Measurements from ENCODE around the gene MNX1.

MNX1 gene

GRCh38 chr7:157001920-157002818, 8.3 kb downstream of the MNX1 start:
- DNase-seq: no peak

GRCh38 chr7:157000741-157001653, 9.5 kb downstream of the MNX1 start:
- no peak for DNase-seq

DNA sequence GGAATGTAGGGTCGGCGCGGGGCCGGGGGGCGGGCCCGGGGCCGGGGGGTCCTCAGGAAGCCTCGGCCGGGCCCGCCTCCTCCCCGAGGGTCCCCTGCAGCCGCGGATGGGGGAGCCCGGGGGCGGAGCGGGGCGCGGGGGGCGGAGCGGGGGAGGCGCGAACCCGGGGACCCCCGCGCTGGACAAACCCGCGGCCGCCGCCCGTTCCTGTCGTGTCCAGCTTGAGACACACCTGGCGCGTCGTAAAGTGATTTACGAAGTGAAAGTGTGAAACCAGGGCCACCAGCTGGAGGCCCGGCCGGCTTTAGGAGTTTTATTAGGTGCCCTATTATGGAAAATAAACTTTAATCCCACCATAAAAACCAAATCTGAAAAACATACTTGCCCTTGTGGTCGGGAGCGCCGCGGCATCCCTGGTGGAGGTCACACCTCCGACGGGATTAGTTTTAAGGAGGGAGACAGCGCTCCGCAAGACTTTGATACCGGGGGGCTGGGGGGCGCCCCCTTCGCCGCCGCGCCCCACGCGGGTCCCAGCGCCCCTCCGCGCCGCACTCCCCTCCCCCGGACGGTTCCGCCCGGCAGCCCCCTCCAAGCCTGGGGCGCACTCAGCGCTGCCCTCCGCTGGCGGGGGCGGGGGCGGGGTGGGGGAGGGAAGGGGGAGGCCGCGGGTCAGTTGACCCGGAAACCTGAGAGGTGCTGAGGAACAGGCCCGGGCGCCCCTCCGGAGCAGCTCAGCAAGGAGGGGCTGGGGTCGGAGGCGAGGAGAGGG, 10.3 kb downstream of the MNX1 start:
- DNase-seq: no peak

- DNase-seq: no peak
Observed at GRCh38 chr7:156998988-156999957, 11.2 kb downstream of the MNX1 start.

- no peak for DNase-seq
Observed at GRCh38 chr7:156994417-156994816, 16.0 kb downstream of the MNX1 start.

DNA sequence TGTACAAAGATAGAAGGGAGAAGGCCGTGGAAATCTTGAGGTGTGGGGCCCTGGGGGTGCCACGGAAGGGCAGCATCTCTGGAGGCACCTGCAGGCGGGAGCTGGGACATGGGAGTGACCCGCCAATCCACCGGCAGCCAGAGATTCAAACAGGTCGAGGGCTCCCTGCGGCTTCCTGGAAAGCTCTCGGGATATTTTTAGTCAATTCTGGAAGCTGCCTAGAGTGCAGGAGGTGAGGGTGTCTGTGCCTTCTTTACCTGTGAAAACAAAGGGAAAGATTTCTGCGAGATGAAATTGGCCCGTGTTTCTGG, 16.6 kb downstream of the MNX1 start:
- no peak for DNase-seq

- DNase-seq: no peak
Observed at GRCh38 chr7:156993021-156993924, 17.2 kb downstream of the MNX1 start.

- DNase-seq: no peak
Observed at GRCh38 chr7:156989766-156990535, 20.5 kb downstream of the MNX1 start.

DNA sequence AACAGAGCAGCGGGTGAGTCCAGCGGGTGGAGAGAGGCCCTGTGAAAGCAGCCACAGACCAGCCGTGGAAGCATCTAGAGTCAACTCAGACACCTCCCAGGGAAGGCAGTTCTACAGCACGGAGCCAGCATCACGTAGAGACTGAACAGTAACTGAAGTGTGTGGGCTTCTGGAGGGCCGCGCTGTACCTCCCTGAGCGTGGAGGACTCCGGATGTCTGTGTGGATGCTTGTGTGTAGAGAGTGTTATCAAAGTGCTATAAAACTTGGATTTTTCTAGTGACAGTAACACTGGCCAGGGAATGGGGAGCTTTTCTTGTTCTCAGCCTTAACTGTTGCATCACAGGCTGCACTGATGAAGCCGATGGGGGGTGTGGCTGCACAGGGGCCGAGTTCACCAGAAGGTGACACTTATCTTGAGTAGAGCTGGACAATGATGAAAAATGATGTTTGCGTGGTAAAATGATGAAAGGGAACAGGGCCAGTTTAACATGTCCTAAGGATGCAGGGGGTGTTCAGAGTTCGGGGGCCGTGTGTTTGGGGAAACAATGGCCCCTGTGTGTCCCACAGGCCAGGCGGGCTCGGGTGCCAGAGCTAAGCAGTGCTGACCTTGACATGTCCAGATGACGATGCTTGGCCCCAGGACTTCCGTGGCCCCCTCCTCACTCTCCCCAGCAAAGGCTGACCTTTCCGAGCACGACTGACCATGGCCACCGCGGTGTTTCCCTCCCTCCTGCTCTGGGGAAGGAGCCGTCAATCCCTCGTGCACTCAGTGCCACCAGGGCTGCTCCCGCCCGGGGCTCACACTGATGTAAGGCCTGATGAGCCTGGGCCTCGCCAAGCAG, 21.9 kb downstream of the MNX1 start:
- DNase-seq: no peak

DNA sequence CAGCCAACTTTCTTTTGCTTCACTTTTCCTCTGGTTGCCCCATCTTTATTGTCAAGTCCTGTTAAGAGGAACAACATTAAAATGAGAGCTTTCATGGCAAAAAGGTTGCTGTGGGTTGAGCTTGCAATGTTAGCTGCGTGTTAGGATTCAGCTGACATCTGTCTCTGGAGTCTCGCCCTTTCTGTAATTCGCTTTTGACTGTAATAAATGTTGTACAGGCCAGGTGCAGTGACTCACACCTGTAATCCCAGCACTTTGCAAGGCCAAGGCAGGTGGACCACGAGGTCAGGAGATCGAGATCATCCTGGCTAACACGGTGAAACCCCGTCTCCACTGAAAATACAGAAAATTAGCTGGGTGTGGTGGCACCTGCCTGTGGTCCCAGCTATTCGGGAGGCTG, 24.1 kb downstream of the MNX1 start:
- no peak for DNase-seq

- DNase-seq: no peak
Observed at GRCh38 chr7:156985101-156985992, 25.1 kb downstream of the MNX1 start.

DNA sequence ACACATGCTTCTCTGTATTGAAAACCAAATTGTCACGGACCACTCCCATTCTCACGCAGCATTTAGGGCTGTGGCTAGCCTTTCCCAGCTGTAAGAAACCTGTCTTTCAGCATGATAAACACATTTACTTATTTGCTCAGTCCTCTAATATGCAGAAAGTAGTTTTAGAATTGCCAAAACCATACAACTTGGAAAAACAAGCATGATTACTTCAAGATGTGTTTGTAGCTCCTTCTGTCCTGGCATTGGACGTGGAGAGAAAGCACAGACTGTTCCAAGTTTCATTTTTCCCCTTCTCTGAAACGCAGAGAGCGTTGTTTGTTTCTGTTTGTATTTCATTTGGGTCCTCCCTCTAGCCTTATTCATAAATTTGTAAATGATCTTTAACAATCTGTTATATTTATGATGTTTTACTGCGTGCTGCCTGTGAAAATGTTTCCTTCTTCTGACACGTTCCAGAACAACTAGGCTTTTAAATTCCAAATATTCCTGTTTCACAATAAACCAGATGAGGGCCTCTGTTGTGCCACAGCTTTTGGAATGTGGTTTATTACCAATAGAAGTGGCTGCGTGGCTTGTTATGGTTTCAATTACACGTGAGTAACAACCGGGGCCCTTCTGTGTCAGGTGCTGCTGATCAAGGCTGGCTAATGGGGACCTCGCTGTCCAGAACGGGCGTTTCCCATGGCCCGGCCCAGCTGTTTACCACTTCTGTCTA, 26.1 kb downstream of the MNX1 start:
- DNase-seq: no peak

DNA sequence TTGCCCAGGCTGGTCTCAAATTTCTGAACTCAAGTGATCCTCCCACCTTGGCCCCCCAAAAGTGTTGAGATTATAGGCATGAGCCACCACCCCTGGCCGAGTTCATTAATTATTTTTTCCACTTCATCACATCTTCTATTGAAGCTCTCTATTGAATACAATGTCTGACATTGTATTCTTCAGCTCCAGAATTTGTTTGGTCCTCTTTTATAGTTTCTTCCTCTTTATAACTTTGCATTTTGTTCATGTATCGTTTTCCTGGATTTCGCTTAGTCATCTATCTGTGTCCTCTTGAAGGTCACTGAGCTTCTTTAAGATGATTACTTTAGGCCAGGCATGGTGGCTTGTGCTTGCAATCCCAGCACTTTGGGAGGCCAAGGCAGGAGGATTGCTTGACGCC, 30.8 kb downstream of the MNX1 start:
- DNase-seq: no peak

DNA sequence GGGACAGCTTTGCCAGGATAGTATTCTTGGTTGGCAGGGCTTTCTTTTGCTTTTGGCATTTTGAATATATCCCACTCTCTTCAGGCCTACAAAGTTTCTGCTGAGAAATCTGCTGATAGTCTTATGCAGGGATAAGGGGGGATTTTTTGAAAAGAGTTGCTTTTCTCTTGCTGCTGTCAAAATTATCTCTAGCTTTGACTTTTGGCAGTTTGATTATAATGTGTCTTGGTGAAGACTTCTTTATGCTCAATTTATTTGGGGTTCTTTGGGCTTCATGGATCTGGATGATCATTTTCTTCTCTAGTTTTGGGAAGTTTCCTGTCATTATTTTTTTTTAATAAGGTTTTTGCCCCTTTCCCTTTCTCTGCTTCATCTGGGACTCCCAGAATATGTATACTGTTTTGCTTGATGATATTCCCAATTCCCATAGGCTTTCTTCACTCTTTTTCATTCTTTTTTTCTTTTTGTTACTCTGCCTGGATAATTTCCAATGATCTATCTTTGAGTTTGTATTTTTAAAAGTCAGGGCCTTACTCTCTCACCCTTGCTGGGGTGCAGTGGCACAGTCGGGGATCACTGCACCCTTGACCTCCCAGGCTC, 31.4 kb downstream of the MNX1 start:
- no peak for DNase-seq

- DNase-seq: no peak
Observed at GRCh38 chr7:156975620-156976019, 34.8 kb downstream of the MNX1 start.

DNA sequence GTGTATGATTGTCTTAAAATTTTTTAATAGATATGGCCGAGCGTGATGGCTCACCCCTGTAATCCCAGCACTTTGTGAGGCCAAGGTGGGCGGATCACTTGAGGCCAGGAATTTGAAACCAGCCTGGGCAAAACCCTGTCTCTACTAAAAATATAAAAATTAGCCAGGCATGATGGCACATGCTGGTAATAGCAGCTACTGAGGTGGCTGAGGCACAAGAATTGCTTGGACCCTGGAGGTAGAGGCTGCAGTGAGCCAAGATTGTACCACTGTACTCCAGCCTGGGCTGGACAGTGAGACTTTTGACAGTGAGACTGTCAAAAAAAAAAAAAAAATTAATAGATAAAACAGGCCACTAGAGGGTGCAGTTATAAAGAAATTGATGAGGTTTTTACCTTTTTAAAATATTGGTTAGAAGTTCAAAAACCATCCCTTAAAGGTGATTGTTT, 40.5 kb downstream of the MNX1 start:
- no peak for DNase-seq

GRCh38 chr7:156968183-156968582, 42.3 kb downstream of the MNX1 start:
- DNase-seq: no peak

Data from activated CD4-positive, alpha-beta T cell treated with anti-CD3 and anti-CD28 coated beads, Interleukin-2, Interleukin-6, amounts not matched to agents 100 ng/mL and 50 ng/mL, durations not matched to agents 16 hours and 8 hours (primary cell).